Measurements from ENCODE around the gene THOC2.
"Not testable (repeated sequence)": the region's sequence is repeated elsewhere in the genome, so short reads cannot be mapped to it uniquely, and the experiment has no call there.

The THOC2 gene

GRCh38 chrX:123734079-123734478 lies 1.2 kb upstream of the THOC2 start:
- not testable (repeated sequence) for DNase-seq (ENCODE audit: low spot score)

- peak; percentile 3 for DNase-seq (ENCODE audit: low spot score)
Measured at GRCh38 chrX:123731987-123732669, 724 bp downstream of the THOC2 start.

GRCh38 chrX:123731258-123731986 lies 1.4 kb downstream of the THOC2 start:
- DNase-seq (ENCODE audit: low spot score) = peak; percentile 1

GRCh38 chrX:123728554-123728953 lies 4.3 kb downstream of the THOC2 start:
- DNase-seq (ENCODE audit: low spot score) = no peak

GRCh38 chrX:123728016-123728415 lies 4.8 kb downstream of the THOC2 start:
- no peak for DNase-seq (ENCODE audit: low spot score)

- DNase-seq (ENCODE audit: low spot score) = not testable (repeated sequence)
Measured at GRCh38 chrX:123722193-123722592, 10.7 kb downstream of the THOC2 start.

GRCh38 chrX:123720486-123720885 lies 12.4 kb downstream of the THOC2 start:
- no peak for DNase-seq (ENCODE audit: low spot score)

GRCh38 chrX:123713841-123714240 lies 19.0 kb downstream of the THOC2 start:
- no peak for DNase-seq (ENCODE audit: low spot score)

GRCh38 chrX:123713434-123713833 lies 19.4 kb downstream of the THOC2 start:
- DNase-seq (ENCODE audit: low spot score) = no peak

- not testable (repeated sequence) for DNase-seq (ENCODE audit: low spot score)
Measured at GRCh38 chrX:123711201-123711600, 21.7 kb downstream of the THOC2 start.

- no peak for DNase-seq (ENCODE audit: low spot score)
Measured at GRCh38 chrX:123704781-123705180, 28.1 kb downstream of the THOC2 start.

- no peak for DNase-seq (ENCODE audit: low spot score)
Measured at GRCh38 chrX:123698979-123699520, 33.8 kb downstream of the THOC2 start.

GRCh38 chrX:123696334-123696733 lies 36.5 kb downstream of the THOC2 start:
- DNase-seq (ENCODE audit: low spot score) = no peak

- no peak for DNase-seq (ENCODE audit: low spot score)
Measured at GRCh38 chrX:123695242-123695641, 37.6 kb downstream of the THOC2 start.

GRCh38 chrX:123691776-123692175 lies 41.1 kb downstream of the THOC2 start:
- no peak for DNase-seq (ENCODE audit: low spot score)

- DNase-seq (ENCODE audit: low spot score) = no peak
Measured at GRCh38 chrX:123688524-123688923, 44.3 kb downstream of the THOC2 start.

- peak; percentile 8 for DNase-seq (ENCODE audit: low spot score)
Measured at GRCh38 chrX:123685232-123685631, 47.6 kb downstream of the THOC2 start.

- no peak for DNase-seq (ENCODE audit: low spot score)
Measured at GRCh38 chrX:123682186-123682585, 50.7 kb downstream of the THOC2 start.

GRCh38 chrX:123679733-123680460 lies 53.0 kb downstream of the THOC2 start:
- not testable (repeated sequence) for DNase-seq (ENCODE audit: low spot score)

GRCh38 chrX:123675154-123675553 lies 57.7 kb downstream of the THOC2 start:
- DNase-seq (ENCODE audit: low spot score) = no peak

- no peak for DNase-seq (ENCODE audit: low spot score)
Measured at GRCh38 chrX:123673813-123674212, 59.0 kb downstream of the THOC2 start.

GRCh38 chrX:123665197-123665596 lies 67.7 kb downstream of the THOC2 start:
- DNase-seq (ENCODE audit: low spot score) = no peak

Data from pons (tissue), 1 donor.